Urinary bladder (tissue), 4 donors: ENCODE results near the gene TNNI3. TPM values are rescaled to one million over a fixed set of nuclear protein-coding genes. Genes with fewer than 3 reads are reported as not detected.
"Not testable (repeated sequence)": the region's sequence is repeated elsewhere in the genome, so short reads cannot be mapped to it uniquely, and the experiment has no call there.

ENCODE experiments used
- DNase-seq: peaks from one replicate; pipeline ENCODE4 v3.0.0-alpha.2; 2015; ENCODE audit errors: extremely low spot score
- H3K27ac ChIP-seq: one replicate; pipeline ENCODE4 v1.5.1; 2013; ENCODE audit warnings: low read depth, mild to moderate bottlenecking, moderate library complexity
- H3K36me3 ChIP-seq: one replicate; pipeline ENCODE4 v1.6.1; 2013; ENCODE audit warnings: mild to moderate bottlenecking, moderate library complexity; ENCODE audit not compliant: insufficient read depth
- H3K4me1 ChIP-seq: one replicate; pipeline ENCODE4 v1.6.1; 2013; ENCODE audit warnings: mild to moderate bottlenecking, moderate library complexity; ENCODE audit not compliant: insufficient read depth
- H3K4me3 ChIP-seq: one replicate; pipeline ENCODE4 v1.5.1; 2013; ENCODE audit warnings: low read depth, low read length
- WGBS: extraction: QIAGEN DNeasy Blood & Tissue Kit; methylation state at CpG from one replicate; pipeline ENCODE4 v1.1.7; 2013; 5-methylcytosine and 5-hydroxymethylcytosine counted together
- polyA plus RNA-seq: library from polyadenylated mRNA; stranded (reverse); fragments of 200-250 nt; gene quantifications from one replicate; pipeline ENCODE4 v1.2.3, GENCODE V29; 2013
- total RNA-seq: library from RNA; depleted of rRNA; stranded (reverse); fragments of >200 nt; gene quantifications from one replicate; pipeline ENCODE4 v1.2.3, GENCODE V29; 2014
- donor health status: healthy with polysubstance abuse.
- donor health status: healthy.

Gene TNNI3
- total RNA-seq = not detected
- not detected for polyA plus RNA-seq

GRCh38 chr19:55157064-55157908, at the start of gene TNNI3:
TSS of gene TNNI3 (minus strand) at chr19:55157732. CDS start at chr19:55157589, 143 bp downstream.
- H3K4me1 ChIP-seq = no peaks in the 10 kb centered on the region
- H3K36me3 ChIP-seq = no peaks in the 10 kb centered on the region
- no peak within 1 kb of the TSS for H3K27ac ChIP-seq
- WGBS = 41% methylated on average over 39 of the region's 39 CpGs
- H3K4me3 ChIP-seq = no peak within 1 kb of the TSS
- no peak for DNase-seq

- H3K36me3 ChIP-seq = no peaks in the 10 kb centered on the region
- H3K4me3 ChIP-seq = no peak overlapping the region
- H3K4me1 ChIP-seq = no peaks in the 10 kb centered on the region
- H3K27ac ChIP-seq = no peak overlapping the region
- DNase-seq = no peak
- 30% methylated on average over 29 of the region's 29 CpGs for WGBS
These were observed 49.4 kb upstream of the TNNI3 start for GRCh38 chr19:55206664-55207500.

GRCh38 chr19:55202199-55202598, 44.7 kb upstream of the TNNI3 start:
- not testable (repeated sequence) for H3K27ac ChIP-seq, H3K4me3 ChIP-seq, H3K36me3 ChIP-seq, DNase-seq, H3K4me1 ChIP-seq
- 73% methylated on average over 10 of the region's 10 CpGs for WGBS

- H3K4me1 ChIP-seq = no peaks in the 10 kb centered on the region
- H3K4me3 ChIP-seq = no peak overlapping the region
- WGBS = 65% methylated on average over 5 of the region's 5 CpGs
- no peak for DNase-seq
- H3K36me3 ChIP-seq = no peaks in the 10 kb centered on the region
- H3K27ac ChIP-seq = no peak overlapping the region
These were observed 42.2 kb upstream of the TNNI3 start for GRCh38 chr19:55199620-55200204.

- 53% methylated on average over 5 of the region's 5 CpGs for WGBS
- no peak for DNase-seq
- H3K4me3 ChIP-seq = no peak overlapping the region
These were observed 41.1 kb upstream of the TNNI3 start for GRCh38 chr19:55198651-55199050.

GRCh38 chr19:55197528-55197927, 40.0 kb upstream of the TNNI3 start:
- no peak overlapping the region for H3K4me3 ChIP-seq
- DNase-seq = no peak
- no peaks in the 10 kb centered on the region for H3K36me3 ChIP-seq
- H3K4me1 ChIP-seq = no peaks in the 10 kb centered on the region
- H3K27ac ChIP-seq = no peak overlapping the region
- WGBS = 54% methylated on average over 4 of the region's 4 CpGs

More at GRCh38 chr19:55198651-55199050, 41.1 kb upstream of the TNNI3 start:
- Histone ChIP-seq H3K27ac (no peak overlapping the region), H3K4me1 (no peaks in the 10 kb centered on the region), H3K36me3 (no peaks in the 10 kb centered on the region)

GRCh38 chr19:55196803-55197202, 39.3 kb upstream of the TNNI3 start:
- no peak overlapping the region for H3K27ac ChIP-seq
- 84% methylated on average over 10 of the region's 10 CpGs for WGBS
- no peaks in the 10 kb centered on the region for H3K4me1 ChIP-seq
- no peak for DNase-seq
- no peak overlapping the region for H3K4me3 ChIP-seq
- no peaks in the 10 kb centered on the region for H3K36me3 ChIP-seq

GRCh38 chr19:55193481-55193880, 35.9 kb upstream of the TNNI3 start:
- 77% methylated on average over 12 of the region's 12 CpGs for WGBS

GRCh38 chr19:55189403-55189835, 31.9 kb upstream of the TNNI3 start:
- Histone ChIP-seq H3K27ac (no peak overlapping the region), H3K36me3 (no peaks in the 10 kb centered on the region), H3K4me3 (no peak overlapping the region), H3K4me1 (no peaks in the 10 kb centered on the region)
- 55% methylated on average over 15 of the region's 15 CpGs for WGBS
- DNase-seq = no peak

More at GRCh38 chr19:55193481-55193880, 35.9 kb upstream of the TNNI3 start:
- DNase-seq = no peak
- no peaks in the 10 kb centered on the region for H3K4me1 ChIP-seq
- no peak overlapping the region for H3K4me3 ChIP-seq
- no peaks in the 10 kb centered on the region for H3K36me3 ChIP-seq
- H3K27ac ChIP-seq = no peak overlapping the region

GRCh38 chr19:55188625-55189024, 31.1 kb upstream of the TNNI3 start:
- no peak for DNase-seq
- Histone ChIP-seq H3K36me3 (no peaks in the 10 kb centered on the region), H3K4me3 (no peak overlapping the region), H3K27ac (no peak overlapping the region), H3K4me1 (no peaks in the 10 kb centered on the region)
- WGBS = 64% methylated on average over 8 of the region's 8 CpGs

GRCh38 chr19:55186080-55186479, 28.5 kb upstream of the TNNI3 start:
- DNase-seq = no peak
- no peak overlapping the region for H3K4me3 ChIP-seq
- H3K4me1 ChIP-seq = no peaks in the 10 kb centered on the region
- WGBS = 74% methylated on average over 12 of the region's 12 CpGs
- no peaks in the 10 kb centered on the region for H3K36me3 ChIP-seq
- no peak overlapping the region for H3K27ac ChIP-seq

- Histone ChIP-seq H3K36me3 (no peaks in the 10 kb centered on the region), H3K27ac (no peak overlapping the region), H3K4me1 (no peaks in the 10 kb centered on the region), H3K4me3 (no peak overlapping the region)
- WGBS = 68% methylated on average over 20 of the region's 20 CpGs
- no peak for DNase-seq
These were observed 24.2 kb upstream of the TNNI3 start for GRCh38 chr19:55181740-55182139.

- WGBS = 1% methylated on average over 68 of the region's 68 CpGs
- Histone ChIP-seq H3K36me3 (no peaks in the 10 kb centered on the region), H3K4me1 (no peaks in the 10 kb centered on the region), H3K27ac (no peak within 1 kb of the TSS), H3K4me3 (no peak within 1 kb of the TSS)
- no peak for DNase-seq
These were observed 22.3 kb upstream of the TNNI3 start, which contains the start of gene SYT5 for GRCh38 chr19:55179606-55180484. TSS of gene SYT5 (minus strand) at chr19:55180289. CDS start at chr19:55179041, 1,248 bp downstream.
